NCI-H82 (cell line): ENCODE data around the gene A3GALT2.
"Not testable (repeated sequence)": the region's sequence is repeated elsewhere in the genome, so short reads cannot be mapped to it uniquely, and the experiment has no call there.

ENCODE experiments used
- DNase-seq: peaks from one replicate; lab custom pipeline; 2025; lab: John Stamatoyannopoulos, UW

The A3GALT2 gene

DNA sequence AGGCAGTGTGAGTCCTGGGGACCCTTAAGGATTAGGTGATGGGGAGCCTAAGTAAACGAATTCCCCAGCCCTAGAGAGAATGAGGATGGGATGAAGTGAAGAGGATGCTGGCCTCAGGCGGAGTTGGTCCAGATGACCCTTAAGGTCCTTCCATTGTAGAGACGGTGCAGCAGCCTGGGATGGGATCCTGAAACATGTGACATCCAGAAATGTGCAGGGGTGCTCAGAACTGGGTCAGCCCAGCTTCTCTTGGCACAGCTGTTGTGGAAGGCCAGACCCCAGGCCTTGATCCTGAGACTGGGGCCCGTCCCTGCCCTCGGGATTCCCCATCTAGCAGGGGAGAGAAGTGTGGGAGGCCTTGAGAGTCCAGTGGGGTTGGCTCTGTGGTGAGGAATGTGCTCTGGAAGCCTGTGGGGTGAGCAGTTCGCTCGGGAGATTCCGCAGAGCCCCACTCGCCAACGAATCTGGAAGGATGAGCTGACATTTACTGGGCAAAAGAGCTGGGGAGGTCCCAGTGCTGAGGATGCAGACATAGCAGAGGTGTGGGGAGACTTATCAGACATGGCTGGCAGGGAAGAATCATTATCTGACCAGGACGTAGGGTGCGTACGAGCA is 28.1 kb downstream of the A3GALT2 start:
- no peak for DNase-seq

DNA sequence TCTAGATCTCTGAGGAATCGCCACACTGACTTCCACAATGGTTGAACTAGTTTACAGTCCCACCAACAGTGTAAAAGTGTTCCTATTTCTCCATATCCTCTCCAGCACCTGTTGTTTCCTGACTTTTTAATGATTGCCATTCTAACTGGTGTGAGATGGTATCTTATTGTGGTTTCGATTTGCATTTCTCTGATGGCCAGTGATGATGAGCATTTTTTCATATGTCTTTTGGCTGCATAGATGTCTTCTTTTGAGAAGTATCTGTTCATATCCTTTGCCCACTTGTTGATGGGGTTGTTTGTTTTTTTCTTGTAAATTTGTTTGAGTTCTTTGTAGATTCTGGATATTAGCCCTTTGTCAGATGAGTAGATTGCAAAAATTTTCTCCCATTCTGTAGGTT is 30.3 kb downstream of the A3GALT2 start:
- not testable (repeated sequence) for DNase-seq

DNA sequence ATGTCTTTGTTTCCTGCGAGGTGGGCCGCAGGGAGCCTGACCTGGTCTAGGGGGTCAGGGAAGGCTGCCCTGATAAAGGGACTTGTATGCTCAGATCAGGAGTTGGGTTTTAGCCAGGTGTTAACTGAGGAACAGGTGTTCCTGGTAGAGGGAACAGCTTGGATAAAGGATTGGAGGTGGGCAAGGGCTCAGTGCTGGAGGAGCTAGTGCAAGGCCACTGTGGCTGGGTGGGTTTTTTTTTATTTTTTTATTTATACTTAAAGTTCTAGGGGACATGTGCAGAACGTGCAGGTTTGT is 31.1 kb downstream of the A3GALT2 start:
- no peak for DNase-seq

DNA sequence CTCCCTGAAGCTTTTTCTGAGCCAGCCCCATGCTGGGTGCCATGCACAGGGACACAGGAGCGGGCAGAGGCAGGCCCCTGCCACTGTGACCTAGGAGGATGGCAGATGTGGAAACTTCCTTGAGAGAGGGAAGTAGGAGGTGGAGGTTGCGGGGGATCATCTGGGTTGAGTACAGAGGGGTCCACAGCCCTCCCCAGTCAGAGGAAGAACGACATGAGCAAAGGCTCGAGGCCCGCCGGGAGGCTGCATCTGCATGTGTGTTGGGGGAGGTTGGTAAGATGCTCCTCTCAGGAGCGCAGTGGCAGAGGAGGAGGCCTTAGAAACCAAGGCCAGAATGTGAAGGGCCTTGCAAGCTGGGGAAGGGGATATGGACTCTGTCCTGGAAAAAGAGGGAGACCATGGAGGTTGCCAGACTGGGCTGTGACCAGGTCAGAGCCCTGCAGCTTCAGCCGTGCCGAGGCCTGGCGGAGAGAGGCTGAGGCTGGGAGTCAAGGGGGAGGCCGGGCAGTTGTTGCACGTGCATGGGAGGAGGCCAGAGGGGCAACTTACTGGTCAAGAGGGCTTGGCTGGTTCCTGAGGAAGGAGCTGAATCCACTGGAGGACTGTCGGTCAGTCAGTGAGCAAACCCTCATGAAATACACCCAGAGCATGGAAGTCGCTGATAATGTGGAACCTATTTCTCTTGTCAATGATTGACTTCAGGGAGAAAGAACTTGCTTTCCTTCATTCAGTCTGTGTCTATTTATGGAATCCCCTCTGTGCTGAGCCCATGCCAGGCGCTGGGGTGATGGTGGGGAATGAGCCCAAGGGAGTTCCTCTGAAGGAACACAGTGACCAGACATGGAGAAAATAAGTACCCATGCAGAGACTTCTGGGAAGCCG is 31.7 kb downstream of the A3GALT2 start:
- DNase-seq = no peak

DNA sequence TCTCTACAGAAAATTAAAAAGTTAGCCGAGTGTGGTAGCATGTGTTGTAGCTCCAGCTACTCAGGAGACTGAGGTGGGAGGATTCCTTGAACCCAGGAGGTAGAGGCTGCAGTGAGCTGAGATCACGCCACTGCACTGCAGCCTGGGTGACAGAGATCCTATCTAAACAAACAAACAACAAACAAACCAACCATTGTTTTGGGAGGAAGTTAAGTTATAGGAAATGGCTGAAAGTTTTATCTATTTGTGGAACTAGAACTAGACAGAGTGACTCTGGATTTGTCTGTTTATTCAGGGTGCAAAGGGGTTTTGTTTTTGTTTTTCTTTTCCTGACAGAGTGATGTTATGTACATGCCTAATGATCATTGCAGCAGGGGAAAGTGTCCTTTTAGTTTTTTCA is 33.6 kb downstream of the A3GALT2 start:
- no peak for DNase-seq

DNA sequence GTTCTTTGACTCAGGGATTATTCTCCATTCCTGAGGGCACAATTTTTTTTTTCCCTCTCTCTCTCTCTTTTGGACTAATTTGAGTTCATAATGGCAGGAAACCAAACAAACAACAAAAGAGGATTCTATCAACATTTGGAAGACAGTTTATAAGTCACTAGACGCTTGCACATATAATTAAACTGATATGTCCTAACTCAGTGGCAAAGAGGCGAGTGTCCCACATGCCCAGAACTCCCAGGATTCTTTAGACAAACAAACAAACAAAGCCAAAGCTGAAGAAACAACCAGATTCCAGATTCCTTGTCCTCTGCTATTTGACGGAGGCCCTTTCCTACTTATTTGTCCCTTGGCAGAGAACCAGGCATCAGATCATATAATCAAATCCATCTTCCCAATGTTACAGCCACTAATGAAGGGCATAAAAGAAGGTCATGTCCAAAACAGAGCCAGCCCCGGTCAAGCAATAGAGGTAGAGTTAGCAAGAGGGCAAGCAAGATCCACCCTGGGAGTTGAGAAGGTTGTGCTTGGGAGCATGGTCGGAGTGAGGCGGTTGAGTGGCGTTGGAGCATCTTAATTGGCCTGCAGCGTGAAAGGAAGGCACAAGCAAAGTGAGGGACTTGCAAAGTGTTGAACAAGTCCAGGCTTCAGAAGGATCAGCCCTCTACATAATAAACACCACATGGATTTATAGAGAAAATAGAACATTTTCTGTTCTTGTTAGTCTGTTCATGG is 34.3 kb downstream of the A3GALT2 start:
- DNase-seq = no peak

DNA sequence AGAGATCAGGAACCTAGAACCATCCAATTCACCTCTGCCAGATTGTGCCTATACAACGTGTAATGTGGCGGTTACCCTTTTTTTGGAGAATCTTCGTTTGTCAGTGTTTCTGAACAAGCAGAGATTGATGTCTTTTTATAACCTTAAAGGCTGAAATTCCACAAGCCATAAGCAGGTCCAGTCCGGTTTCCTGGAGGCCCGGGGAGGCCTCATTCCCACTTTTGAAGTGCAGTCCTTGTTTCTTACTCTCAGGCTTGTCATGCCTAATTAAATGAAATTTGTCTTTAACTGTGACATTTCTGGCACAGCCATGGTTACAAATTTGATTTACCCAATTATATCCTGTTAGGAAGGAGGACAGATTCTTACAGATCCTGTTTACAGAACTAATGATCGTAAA is 36.8 kb downstream of the A3GALT2 start:
- peak; percentile 24 for DNase-seq

DNA sequence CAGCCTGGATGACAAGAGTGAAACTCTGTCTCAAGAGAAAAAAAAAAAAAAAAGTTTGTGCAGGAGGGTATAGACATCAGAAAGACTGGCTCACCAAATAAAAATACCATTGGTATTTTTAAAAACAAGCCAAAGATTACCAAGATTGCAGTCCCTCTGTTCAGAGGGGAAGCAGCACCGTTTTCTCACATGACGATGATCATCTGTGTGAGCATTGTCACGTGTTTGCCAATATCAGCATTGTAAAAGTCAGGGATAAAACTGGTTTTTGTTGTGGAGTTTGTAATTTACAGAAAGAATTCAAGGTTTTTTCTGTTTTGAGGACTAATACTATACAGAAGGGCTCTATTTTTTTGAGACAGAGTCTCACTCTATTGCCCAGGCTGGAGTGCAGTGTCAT is 38.1 kb downstream of the A3GALT2 start:
- no peak for DNase-seq

DNA sequence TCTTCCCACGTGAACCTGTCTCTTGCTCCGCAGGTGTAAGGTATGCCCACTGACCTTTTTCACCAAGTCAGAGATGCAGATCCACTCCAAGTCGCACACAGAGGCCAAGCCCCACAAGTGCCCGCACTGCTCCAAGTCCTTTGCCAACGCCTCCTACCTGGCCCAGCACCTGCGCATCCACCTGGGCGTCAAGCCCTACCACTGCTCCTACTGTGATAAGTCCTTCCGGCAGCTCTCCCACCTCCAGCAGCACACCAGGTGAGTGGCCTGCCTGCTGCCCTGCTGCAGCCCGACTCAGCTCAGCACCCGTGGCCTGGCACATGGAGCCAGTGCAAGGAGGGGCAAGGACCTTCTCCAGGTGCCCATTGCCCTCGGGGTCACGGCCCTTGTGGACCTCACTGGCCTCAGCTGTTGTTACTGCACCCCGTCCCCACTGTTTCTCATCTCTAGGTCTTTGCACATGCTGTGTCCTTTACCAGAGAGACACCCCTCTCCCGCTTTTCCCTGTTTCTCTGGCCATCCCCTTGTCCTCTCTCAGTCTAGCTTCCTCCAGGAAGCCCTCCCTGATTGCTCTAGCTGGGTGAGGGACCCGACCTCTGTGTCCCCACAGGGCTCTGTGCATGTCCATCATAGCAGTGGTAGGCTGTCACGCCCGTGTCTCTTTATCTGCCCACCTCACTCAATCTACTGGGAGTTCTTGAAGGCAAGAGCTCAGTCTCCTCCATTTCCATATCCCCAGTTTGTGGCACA is 39.2 kb downstream of the A3GALT2 start:
- DNase-seq = no peak

DNA sequence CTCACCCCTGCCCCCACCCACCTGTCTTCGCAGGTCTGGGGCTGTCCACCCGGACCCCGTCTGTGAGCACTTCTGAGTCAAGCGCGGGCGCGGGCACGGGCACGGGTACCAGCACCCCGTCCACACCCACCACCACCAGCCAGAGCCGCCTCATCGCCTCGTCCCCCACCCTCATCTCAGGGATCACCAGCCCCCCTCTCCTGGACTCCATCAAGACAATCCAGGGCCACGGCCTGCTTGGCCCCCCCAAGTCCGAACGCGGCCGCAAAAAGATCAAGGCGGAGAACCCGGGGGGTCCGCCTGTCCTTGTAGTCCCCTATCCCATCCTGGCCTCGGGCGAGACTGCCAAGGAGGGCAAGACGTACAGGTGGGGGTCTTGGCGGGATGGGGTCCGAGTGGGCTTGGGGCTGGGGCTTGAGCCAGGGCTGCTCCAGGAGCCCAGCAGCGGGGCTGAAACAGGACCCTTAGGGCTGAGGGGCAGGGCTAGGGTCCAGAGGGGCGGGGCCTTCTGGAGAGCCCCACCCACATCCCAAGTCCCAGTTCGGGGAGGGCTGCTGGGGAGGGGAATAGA is 40.7 kb downstream of the A3GALT2 start:
- DNase-seq = no peak

DNA sequence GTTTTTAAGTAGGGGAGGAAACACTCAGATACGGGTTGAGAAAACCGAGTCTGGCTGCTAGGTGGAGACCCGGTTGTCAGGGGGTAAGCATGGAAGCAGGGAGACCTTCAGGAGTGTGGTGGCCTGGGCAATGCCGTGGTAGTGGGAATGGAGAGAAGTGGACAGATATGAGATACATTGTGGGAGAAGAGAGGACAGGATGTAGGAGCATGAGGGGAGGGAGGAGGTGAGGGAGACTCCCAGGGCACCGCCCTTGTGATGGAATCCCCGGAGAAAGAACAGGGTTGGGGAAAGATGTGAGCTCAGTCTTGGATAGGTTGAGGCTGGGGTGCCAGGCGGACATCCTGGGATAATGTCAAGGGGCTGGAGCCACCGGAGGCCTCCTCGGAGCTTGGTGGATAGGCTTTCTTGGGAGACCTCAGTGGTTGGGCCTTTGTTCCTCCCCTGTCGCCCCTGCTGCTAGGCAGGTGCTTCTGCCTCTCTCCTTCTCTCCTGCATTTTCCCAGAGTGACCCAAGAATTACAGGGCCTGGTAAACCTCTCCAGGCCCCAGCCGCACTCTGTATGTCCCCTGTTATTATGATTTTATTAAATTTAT is 43.3 kb downstream of the A3GALT2 start:
- DNase-seq = no peak

DNA sequence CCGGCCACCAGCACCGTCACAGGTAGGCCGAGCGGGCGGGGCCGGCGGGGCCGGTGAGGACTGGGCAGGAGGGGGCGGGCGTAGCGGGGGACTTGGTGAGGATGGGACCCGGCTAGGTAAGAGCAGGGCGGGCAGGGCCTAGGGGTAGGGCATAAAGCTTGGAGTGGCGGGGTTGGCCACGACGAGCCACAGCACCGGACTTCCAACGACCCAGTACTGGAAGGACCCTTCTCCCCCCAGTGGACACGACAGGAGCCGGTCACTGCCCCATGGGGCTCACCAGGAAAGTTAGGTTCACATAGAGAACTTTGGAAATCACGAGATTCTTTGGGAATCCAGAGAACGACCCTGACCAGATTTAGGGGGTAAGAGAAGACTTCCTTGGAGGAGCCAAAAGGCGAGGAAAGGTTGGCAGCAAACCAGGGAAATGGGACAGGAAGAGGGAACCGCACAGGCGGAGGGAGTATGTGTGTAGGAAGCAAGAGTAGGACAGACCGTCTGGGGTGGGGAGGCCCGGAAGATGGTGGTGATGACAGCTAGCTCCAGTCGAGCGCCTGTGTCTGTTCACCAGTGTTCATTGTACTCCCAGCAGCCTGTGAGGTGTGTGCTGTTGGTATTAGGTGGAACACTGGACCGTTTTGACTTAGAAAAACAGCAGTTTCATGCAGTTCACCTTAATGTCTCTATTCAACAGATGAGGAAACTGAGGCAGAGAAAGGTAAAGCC is 44.2 kb downstream of the A3GALT2 start:
- no peak for DNase-seq

DNA sequence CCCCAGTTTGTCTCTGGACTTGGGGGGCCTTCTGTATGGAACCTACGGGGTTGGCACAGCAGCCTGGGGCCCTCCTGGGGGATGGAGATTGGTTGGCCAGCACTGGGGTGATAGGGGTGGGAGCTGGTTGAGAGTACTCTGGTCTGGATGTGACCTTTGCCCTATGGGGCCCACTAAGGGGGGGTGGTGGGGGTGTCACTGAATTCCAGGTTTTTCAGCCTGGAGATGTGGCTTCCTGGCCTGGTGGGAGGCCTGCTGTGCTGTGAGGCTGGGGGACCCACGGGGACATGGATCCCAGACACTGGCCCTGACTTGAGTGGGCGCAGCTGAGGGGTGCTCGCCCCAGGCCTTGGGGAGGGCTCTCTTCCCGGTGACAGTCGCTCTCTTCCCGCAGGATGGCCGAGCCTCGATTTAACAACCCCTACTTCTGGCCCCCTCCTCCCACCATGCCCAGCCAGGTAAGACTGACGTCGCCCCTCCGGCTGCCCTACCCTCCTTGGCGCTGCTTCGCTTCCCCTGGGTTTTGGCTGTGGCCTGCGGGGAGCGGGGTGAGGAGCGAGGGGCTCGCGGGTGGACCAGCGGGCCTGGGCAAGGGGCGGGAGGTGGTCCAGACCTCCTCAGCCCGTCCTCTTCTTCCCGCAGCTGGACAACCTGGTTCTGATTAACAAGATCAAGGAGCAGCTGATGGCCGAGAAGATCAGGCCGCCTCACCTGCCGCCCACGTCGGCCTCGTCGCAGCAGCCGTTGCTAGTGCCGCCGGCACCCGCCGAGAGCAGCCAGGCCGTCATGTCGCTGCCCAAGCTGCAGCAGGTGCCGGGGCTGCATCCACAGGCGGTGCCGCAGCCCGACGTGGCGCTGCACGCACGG is 45.0 kb downstream of the A3GALT2 start:
- DNase-seq = no peak

DNA sequence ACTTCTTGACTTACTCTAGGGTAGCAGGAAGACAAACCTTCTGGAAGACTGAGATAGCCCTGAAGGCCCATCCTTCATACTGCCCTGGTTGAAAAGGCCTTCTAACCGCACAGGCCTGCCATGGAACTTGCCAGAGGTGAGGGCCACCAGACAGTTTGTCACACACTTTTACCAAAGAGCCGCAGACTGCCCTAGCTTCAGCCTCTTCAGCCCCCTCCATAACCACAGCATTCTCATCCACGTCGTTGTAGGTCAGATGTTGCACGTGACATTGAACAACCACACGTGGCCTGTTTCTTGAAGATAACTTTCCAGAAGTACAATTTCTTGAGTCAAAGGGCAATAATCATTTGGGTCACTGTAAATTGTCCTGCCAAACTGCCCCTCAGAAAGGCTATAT is 45.7 kb downstream of the A3GALT2 start:
- no peak for DNase-seq

DNA sequence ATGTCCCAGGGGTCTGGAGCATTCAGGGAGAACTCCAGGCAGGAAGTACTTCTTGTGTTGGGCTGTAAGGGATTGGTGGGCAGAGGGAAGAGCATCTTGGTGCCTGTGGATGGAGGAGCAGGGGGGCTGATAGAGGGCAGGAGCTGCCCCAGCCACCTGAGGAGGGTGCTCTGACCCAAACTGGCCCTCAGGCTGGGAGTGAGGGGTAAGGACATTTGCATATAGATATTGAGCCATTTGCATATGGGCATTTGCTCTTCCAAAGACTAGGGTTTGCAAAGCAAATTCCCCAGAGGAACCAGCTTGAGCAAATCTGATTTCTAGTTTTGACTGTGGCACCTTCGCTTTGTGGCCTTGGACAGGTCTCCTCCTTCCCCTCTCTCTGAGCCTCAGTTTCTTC is 46.5 kb downstream of the A3GALT2 start:
- no peak for DNase-seq

DNA sequence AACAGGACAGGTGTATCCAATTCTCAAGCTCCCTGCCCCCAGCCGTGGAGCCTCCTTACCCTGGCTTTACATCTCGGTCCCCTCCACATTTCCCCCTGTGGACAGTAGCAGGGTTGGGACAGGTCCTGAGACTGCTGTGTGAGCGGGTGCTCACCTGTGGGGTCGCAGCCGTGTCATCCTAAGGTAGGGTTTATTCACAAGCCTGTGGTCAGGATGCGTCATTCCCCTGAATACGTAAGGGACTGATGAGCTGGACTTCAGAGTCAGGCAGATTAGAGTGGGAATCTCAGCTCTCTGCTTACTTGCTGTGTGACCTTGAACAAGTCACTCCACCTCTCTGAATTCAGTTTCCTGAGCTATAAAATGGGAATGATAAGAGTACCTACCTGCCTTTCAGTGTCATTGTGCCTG is 46.9 kb downstream of the A3GALT2 start:
- DNase-seq = no peak

DNA sequence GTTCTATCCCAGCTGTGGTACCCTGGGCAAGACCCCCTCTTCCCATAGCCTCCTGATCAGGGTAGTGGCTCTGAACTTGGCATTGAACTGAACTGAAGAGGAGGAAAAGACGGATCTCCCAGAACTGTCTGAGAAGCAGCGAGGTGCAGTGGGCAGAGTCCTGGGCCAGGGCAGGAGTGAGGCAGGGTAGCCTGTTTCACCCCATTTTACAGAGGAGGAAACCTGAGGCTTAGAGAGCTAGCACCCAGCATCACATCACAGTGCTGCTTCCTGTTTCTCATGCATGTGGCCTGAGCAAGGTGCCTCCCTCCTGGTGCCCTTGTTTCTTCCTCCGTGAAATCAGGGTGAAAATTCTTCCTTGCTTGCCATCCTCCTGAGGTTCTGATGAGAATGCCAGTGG is 47.5 kb downstream of the A3GALT2 start:
- DNase-seq = no peak

DNA sequence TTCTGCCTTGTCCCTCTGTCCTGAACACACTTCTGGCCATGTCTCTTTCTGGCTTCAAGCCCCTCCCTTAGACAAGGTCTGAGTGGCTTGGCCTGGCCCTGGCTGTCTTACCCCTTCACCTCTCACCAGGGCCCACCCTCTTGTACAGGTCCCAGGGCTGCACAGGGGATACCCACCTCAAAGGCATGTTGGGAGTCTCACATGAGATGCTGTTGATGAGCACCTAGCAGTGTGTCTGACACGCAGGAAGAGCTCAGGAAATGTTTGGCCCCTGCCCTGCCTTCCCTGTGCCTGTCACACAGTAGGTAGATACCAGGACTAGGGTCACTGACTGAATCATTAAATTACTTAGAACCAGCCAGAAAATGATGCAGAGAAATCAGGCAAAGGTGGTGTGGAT is 48.0 kb downstream of the A3GALT2 start:
- DNase-seq = no peak

DNA sequence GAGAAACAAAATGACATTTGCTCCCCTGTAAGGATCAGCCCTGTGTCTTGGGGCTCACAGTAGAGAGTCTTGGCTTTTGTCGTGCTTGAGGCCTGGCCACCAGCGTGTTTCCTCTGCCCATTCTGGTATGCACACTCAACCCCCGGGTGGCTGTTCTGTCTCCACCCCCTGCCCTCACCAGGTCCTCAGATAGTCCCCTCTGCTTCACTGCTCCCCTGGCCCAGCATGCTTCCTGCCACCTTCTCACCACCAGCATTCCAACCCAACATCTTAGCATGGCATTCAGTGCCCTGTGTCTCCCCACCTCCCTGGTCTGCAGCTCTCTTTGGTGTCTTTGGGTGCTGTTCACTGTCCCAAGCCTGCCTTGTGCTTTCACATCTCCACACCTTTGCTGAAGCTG is 48.4 kb downstream of the A3GALT2 start:
- DNase-seq = no peak
